Epidermal melanocyte (primary cell): Measurements from ENCODE around the gene MEIG1.
A peak's percentile ranks its signal among the peaks of the same experiment; 100 is the strongest.
"Not testable (repeated sequence)": the region's sequence is repeated elsewhere in the genome, so short reads cannot be mapped to it uniquely, and the experiment has no call there.

Source experiments
- DNase-seq: peaks from one replicate; pipeline ENCODE4 v3.0.0; 2011; ENCODE audit warnings: low spot score; ENCODE audit not compliant: insufficient read length

Gene MEIG1, protein sequence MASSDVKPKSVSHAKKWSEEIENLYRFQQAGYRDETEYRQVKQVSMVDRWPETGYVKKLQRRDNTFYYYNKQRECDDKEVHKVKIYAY

DNA sequence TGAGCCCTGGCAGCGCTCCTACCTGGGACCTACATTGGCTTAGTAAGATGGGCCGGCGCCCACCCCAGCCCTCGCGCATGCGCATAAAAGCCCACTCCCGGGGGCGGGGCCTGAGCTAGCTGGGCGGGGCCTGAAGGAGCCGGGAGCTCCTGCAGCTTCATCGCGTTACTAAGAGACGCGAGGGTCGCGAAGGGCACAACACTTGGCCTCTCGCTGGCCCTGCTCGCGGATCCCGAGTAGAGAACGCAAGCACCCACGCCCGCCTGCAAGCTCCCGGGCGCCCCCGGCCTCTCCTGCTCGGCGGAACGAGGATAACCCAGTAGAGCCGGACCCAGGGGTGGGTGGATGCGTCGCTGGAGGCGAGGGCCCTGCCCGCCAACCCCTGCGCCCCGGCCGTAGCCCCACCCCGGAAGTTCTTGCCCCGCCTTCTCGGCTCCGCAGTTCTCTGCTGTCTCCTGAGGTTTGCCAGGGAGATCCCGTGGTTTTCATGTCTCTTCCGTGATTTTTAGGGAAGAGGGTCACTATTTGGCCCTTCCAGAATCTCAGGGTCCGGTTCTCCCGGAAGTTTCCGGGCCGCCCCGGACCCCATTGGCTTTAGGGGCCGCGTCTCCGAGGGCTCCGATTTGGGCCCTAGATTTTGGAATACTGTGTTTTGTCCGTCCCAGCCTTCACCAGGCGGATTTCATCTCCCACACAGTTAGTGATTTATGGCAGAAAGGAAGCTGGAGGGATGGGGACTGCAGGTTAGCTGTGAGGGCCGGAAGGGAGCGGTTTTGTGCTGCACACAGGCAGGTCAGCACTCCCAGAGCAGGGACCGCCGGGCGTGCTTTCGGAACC, at the start of gene MEIG1:
MEIG1 (plus strand) TSS at position 168 of the 837 bp plus-strand sequence. CDS start 7,081 bp downstream, outside the sequence.
- DNase-seq, result peak; percentile 83

DNA sequence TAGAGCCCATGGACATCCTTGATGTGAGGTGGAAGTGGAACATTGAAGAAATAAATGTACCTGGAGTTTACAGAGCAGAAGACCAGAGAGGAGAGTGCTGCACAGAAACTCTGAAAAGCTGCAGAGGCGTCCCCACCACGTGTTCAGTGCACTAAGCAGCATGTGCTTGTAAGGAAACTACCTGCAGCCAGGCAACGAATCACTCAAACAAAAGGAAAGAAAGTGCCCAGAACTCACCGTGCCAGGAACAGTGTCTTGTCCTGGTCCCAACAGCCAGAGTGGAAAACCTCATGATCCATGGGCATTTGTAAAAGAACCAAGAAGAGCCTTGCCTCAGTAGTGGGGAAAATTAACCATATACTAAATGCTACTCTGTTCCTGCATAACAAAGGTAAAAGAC, 48.2 kb upstream of the MEIG1 start:
- DNase-seq, result no peak

DNA sequence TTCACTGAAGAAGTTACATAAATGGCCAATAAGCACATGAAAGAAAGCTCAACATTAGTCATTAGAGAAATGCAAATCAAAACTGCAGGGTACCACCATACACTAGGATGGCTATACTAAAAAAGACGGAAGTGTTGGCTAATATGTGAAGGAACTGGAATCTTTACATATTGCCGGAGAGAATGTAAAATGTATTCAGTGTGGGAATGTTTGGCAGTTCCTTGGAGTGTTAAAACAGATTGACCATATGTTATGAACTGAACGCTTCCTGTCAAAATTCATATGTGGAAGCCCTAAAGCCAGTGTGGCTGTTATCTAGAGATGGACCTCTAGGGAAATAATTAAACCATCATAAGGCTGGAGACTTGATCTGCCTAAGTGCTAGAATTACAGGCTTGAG, 47.4 kb upstream of the MEIG1 start:
- no peak for DNase-seq

DNA sequence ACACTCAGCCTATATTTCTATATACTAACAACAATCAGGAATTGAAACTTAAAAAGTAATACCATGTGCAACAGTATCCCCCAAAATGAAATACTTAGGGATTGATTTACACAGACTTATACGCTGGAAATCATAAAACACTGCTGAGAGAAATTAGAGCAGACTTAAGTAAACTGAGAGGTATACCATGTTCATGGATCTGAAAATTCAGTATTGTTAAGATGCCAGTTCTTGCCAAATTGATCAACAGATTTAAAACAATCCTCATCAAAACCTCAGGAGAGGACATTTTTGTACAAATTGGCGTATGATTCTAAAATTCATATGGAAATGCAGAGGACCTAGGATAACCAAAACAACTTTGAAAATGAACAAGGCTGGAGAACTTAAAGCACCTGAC, 42.6 kb upstream of the MEIG1 start:
- DNase-seq, result no peak

DNA sequence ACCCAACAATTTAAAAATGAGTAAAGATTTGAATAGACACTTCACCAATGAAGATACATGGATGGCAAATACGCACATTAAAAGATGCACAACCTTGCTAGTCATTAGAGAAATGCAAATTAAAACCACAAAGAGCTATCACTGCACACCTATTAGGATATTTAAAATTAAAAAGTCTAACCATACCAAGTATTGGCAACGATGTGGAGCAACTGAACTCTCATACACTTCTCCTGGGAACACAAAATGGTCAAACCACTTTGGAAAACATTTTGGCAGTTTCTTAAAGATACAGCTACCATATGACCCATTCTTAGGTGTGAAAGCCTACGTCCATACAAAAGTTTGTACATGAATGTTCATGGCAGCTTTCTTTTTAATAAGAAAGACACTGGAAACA, 41.4 kb upstream of the MEIG1 start:
- DNase-seq, result no peak

DNA sequence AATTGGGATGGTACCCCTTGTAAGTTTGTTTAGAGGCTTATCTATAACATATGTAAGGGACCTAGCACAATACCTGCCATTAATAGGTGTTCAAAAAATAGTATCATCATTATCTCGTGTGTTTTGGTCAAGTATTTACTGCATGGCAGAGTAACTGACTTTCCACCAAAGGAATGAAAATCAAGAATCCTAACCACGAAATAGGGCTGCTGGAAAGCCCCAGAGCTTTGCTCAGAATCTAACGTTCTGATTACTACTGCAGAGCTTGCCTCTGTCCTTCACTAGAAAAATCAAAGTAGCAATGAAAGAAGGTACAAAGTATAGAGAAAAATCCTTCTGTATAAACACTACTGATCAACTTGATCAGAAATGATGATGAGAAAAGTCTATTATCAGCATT, 40.2 kb upstream of the MEIG1 start:
- DNase-seq, result no peak

DNA sequence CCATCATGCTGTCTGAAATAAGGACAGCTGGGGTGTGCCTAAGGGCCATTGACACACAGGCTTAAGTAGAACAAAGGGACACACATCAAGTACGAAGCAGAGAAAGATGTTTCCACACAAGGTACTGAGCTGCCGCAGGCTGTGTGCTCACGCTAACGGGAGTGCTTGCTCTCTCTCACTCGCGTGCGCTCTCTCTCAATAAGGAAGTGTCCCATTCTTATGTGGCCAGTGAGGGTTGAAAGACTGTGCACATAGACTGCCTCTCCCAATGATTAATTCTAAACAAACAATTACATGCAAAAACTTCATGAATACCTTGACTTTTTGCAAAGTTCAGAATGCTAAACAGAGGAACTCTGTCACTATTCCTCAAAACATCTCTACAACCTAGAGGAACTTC, 35.2 kb upstream of the MEIG1 start:
- no peak for DNase-seq

DNA sequence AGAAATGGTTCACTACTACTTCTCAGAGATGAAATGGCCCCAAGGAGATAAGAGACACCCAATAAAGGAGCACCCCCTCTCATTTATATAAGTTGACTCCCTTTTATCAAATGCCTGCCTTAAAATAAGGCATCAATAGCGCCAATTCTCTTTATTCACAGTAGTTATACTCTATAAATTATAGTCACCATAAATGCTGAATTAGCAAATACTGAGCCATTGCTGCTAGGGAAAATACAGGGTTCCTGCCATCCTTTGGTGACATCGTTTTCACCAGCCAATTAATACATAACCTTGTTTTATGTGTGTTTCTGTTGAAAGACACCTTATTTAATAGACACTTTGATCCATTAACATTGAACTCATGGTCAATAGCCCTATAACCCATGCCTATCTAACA, 33.9 kb upstream of the MEIG1 start:
- no peak for DNase-seq

DNA sequence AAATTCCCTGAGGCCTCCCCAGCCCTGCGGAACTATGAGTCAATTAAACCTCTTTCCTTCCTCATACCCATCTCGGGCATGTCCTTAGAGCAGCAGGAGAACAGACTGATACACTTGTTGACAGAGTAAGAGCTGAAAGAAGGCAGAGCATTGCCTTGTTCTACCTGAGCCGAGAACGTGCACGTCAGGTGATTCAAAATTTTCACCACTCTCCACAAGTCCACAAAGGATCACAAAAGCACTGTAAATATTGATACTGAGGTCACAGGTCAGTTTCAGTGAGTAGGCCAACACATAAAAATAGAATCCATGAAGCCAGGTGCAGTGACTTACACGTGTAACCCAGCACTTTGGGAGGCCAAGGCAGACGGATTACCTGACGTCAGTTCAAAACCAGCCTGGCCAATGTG, 33.1 kb upstream of the MEIG1 start:
- DNase-seq, result no peak

DNA sequence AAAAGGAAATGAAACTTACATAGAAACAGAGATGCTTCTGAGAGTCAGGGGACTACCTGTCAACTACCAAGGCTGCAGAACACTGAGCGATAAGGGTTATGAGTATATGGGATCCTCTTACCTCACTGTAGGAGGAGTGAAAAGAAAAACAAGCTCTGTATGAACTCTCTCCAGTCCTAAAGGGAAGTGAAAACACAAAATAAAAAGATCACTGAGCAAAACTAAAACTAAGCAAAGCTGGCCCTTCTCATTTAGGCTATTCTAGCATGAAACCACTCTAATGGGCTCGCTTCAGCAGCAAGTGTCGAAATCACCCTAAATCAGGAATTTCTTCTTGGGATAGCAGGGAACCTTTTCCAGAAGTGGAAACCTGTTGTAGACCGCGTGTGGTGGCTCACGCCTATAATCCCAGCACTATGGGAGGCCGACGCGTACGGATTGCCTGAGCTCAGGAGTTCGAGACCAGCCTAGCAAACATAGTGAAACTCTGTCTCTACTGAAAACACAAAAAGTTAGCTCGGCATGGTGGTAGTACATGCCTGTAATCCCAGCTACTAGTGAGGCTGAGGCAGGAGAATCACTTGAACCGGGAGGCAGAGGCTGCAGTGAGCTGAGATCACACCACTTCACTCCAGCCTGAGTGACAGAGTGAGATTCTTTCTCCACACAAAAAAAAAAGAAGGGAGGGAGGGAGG, 32.3 kb upstream of the MEIG1 start:
- no peak for DNase-seq

DNA sequence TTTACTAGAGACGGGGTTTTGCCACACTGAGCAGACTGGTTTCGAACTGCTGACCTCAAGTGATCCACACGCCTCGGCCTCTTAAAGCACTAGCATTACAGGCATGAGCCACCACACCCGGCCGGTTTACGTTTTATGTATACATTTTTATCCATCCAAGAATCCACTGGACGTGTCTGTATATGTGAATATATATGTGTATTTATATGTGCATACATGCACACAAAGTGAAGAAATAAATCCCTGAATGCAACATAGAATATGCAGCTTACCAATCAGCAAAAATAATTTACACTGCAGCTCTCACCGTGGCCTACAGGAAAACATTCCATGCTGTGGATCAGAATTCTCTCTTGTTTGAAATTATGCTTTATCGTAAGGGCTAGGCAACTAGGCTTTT, 28.6 kb upstream of the MEIG1 start:
- no peak for DNase-seq

DNA sequence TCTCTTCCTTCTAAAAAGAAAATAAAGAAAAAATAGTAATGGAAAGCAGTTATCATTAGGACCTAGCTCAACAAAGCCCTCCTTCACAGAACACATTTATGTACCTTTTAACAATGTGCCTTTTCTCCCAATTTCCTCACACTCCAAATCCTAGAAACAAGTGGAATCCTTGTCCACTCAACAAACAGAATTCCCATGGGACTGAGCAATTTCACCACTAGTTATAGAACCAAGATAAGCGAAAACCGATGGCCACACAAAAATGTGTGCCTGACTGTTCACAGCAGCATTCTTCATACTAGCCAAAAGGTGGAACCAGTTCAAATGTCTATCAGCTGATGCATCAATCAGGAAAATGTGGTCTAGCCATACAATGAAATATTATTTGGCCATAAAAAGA, 22.6 kb upstream of the MEIG1 start:
- no peak for DNase-seq

DNA sequence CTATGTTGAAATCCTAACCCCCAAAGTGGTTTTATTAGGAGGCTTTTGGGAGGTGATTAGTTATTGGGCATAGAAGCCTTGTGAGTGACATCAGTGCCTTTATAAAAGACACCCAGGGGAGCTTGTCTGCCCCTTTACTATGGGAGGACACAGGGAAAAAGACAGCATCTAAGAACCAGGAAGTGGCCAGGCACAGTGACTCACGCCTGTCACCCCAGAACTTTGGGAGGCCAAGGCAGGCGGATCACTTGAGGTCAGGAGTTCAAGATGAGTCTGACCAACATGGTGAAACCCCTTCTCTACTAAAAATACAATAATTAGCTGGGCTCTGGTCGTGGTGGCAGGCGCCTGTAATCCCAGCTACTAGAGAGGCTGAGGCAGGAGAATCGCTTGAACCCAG, 20.2 kb upstream of the MEIG1 start:
- DNase-seq, result not testable (repeated sequence)

DNA sequence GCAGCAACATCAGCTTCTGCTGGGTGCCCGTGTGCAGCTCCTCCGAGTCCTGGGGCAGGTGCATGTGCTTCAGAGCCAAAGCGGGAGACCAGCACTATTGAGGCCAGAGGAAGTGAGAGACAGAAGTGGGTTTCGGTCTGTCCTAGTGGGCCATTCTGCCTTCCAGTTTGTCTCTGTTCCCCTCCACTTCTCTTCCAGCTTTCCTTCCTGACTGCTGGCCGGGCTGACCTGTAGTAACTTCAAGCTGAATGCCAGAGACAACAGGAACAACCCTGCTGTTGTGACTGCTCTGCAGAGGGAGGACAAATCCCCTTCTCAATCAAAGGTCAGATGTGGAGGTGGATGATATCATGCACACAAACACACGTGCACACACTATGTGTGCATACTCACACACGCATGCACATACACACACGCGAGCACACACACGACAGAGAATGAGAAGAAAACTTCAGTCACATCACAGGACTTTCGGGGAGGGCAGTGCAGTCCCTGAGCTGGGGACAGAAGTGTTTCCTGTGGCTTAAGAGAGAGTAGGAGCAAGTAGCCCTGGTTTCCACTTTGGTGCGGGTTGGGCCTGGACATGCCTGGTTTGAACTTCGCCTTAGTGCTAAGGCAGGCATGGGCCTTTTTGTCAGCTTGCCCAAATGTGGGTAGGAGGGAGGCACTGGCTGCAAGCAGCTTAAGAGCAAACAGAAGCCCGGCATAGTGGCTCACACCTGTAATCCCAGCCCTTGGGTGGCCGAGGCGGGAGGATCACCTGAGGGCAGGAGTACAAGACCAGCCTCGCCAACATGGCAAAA, 16.8 kb upstream of the MEIG1 start:
- not testable (repeated sequence) for DNase-seq

DNA sequence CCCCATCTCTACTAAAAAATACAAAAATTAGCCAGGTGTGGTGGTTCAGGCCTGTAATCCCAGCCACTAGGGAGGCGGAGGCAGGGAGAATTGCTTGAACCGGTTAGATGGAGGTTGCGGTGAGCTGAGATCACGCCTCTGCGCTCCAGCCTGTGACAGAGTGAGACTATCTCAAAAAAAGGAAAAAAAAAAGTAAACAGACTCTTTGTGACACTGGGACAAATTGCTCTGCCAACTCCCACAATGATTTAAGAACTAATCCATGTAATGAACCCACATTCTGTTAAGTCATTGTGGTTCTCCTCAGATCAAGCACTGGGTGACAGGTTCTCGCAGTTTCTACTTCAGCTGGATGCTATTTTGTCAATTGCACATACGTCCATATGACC, 16.2 kb upstream of the MEIG1 start:
- not testable (repeated sequence) for DNase-seq

DNA sequence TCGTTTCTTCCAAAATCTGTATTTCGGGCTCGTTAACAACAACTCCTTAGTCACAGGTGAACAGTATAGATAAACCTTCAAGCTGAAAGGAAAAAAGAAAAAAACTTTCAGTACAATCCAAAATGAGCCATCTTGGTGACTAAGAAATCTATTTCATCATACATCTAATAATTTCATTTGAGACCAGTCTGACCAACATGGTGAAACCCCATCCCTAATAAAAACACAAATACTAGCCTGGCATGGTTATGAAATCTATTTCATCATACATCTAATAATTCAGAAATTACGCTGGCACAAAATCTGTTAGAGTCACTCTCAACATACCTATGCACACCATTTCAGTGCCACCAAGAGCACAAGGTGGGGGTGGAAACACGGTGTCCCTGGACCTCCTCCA, 14.1 kb upstream of the MEIG1 start:
- DNase-seq, result no peak

DNA sequence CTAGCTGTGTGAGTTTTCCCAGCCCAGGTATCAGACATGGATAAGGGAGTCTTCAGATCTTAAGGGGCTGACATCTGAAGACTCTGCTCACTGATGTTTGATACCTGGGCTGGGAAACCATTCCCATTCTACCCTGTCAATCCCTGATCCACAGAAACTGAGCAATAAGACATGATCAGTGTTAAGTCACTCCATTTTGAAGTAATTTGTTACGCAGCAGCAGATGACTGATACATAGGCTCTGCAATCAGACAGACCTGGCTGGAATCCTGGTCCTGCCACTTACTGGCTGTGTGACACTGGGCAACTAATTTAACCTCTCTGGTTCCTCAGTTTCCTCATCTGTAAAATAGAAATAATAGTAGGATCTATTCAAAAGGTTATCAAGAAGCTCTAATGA, 11.9 kb upstream of the MEIG1 start:
- DNase-seq, result no peak

DNA sequence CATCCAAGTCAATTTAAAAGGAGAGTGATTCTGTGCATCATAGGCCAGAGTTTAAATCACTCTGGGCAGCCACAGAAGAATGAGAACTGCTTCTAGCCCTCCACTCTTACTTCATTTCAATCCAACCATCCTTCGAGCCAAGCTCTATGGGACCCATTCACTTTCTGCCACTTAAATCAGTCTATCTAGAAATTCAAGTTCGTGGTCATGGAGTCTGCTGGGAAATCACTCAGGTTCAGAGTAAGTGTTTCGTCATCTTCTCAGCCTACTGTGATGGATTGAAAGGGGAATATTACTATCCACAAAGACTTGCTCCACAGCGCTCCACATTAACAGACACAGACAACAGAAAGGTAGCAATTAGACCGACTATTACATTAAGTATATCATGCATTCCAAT, 9.9 kb upstream of the MEIG1 start:
- DNase-seq, result no peak

DNA sequence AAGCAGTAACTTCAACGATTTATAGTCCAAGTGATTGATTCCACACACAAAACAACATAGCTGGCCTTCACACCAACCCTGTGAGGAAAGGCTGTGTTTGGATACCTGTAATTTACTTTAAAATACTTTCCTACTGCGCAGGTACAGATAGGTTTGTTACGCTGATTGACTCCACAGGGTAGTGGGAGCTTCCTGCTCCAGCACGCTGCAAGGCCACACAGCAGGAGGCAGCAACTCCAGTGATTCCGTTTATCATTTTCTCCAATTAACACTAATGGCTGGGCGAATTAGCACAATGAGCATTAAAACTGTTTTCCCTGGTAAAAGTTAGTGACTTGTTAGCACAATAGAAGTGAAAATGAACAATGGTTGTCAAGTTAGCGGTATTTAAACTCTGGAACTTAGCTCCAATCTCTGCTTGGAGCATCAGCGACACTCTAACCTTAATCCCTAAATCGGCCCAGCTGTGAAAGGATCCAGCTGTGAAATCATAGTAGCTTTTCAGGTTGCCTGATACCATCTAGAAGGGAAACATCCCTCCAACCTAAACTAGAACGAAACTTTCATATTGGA, 6.3 kb upstream of the MEIG1 start:
- no peak for DNase-seq

DNA sequence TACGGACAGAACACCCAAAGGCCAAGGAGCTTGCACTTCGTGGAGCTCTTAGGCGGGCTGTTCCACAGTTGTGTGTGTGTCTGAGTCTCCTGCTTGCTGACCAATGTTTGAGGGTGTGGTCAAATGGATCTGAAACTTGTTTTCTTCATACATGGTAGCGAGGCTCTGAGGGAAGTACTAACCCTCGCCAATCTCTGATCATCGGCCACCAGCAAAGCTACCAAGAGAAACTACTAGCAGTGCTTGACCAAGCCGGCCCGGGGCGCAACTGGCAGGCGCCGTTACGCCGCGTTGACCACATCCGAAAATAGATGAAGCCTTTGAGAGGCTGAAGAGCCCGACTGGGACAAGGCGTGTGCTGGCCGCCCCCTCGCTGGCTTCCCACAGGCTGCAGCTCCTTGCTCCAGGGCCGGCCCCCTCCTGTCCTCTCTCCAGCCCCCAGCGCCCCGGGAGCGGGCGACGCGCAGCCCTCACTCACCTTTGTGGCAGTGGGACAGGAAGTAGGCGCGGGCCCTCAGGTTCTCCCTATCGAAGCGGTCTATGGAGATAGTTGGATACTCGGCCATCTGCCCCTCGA, 5.7 kb upstream of the MEIG1 start:
- DNase-seq, result peak; percentile 38
